HG03521 (cell line): Measurements from ENCODE around the gene ARMH4.
A peak's percentile ranks its signal among the peaks of the same experiment; 100 is the strongest.

ENCODE experiments used
- ATAC-seq: cut with Tn5 transposase; IDR thresholded peaks from one replicate; pipeline ENCODE4 v1.9.1; 2021; ENCODE audit warnings: mild to moderate bottlenecking, moderate library complexity; ENCODE audit not compliant: unreplicated experiment

Gene ARMH4

GRCh38 chr14:58152014-58152857 is at the start of gene ARMH4:
TSS of gene ARMH4 (minus strand) at chr14:58152213. CDS start at chr14:58139358, 12,855 bp downstream.
- peak; percentile 92 for ATAC-seq

- ATAC-seq = no peak
Observed at GRCh38 chr14:58200846-58201245, 48.8 kb upstream of the ARMH4 start.

- peak; percentile 11 for ATAC-seq
Observed at GRCh38 chr14:58200480-58200841, 48.4 kb upstream of the ARMH4 start.

- ATAC-seq = peak; percentile 93
Observed at GRCh38 chr14:58199726-58200479, 47.9 kb upstream of the ARMH4 start, which contains the start of gene ACTR10. TSS of gene ACTR10 (plus strand) at chr14:58200149. CDS start at chr14:58200218, 69 bp downstream.

- ATAC-seq = no peak
Observed at GRCh38 chr14:58198086-58198485, 46.1 kb upstream of the ARMH4 start.

GRCh38 chr14:58196198-58196597 is 44.2 kb upstream of the ARMH4 start:
- no peak for ATAC-seq

GRCh38 chr14:58193542-58193941 is 41.5 kb upstream of the ARMH4 start:
- ATAC-seq = no peak

GRCh38 chr14:58191763-58192601 is 40.0 kb upstream of the ARMH4 start:
- no peak for ATAC-seq

GRCh38 chr14:58189176-58189575 is 37.2 kb upstream of the ARMH4 start:
- no peak for ATAC-seq

- ATAC-seq = no peak
Observed at GRCh38 chr14:58177125-58177524, 25.1 kb upstream of the ARMH4 start.

- ATAC-seq = peak; percentile 93
Observed at GRCh38 chr14:58171090-58171489, 19.1 kb upstream of the ARMH4 start.

- no peak for ATAC-seq
Observed at GRCh38 chr14:58167891-58168290, 15.9 kb upstream of the ARMH4 start.

- ATAC-seq = no peak
Observed at GRCh38 chr14:58167057-58167456, 15.0 kb upstream of the ARMH4 start.

- ATAC-seq = no peak
Observed at GRCh38 chr14:58166005-58166983, 14.3 kb upstream of the ARMH4 start.

GRCh38 chr14:58160561-58160960 is 8.5 kb upstream of the ARMH4 start:
- ATAC-seq = no peak

- ATAC-seq = peak; percentile 29
Observed at GRCh38 chr14:58151133-58152013, 640 bp downstream of the ARMH4 start.

GRCh38 chr14:58150243-58150805 is 1.7 kb downstream of the ARMH4 start:
- no peak for ATAC-seq

- ATAC-seq = no peak
Observed at GRCh38 chr14:58149196-58149595, 2.8 kb downstream of the ARMH4 start.

- ATAC-seq = no peak
Observed at GRCh38 chr14:58146399-58146798, 5.6 kb downstream of the ARMH4 start.
